Measurements from ENCODE around the gene GATA6. TPM values are rescaled to one million over a fixed set of nuclear protein-coding genes. Genes with fewer than 3 reads are reported as not detected.

The GATA6 gene
- total RNA-seq, 4 donors from 2014 or later = 0.34 to 1.2 (median 0.86) TPM

DNA sequence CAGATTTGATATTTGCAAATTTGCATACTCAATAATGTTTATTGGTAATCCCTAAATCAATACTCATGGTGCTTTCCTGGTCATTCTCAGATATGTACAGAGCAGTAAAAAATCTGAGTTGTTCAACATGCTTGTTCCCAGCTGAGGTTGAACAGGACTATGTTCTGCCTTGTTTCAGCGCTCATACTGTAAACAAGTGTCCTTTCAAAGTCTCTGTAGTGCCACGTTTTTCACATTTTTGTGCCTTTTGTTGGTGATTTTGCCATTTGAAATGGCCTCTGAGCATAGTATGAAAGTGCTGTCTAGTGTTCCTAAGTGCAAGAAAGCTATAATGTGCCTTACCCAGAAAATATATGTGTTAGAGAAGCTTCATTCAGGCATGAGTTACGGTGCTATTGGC, 16.0 kb upstream of the GATA6 start:
- no peak for DNase-seq
- Histone ChIP-seq H3K36me3 (no peaks in the 10 kb centered on the region), H3K27ac (no peak overlapping the region), H3K27me3 (peaks cover 0 to 15% (median 5%) of the 10 kb centered on the region in 3 donors), H3K4me3 (no peak overlapping the region), H3K4me1 (no peaks in the 10 kb centered on the region), H3K9me3 (no peaks in the 10 kb centered on the region)
- in situ Hi-C loops (cut with MboI; ENCODE audit: low sequenced_read_pairs in 4 of 4) = loop anchor here in 3 of 4 donors (25.0 kb wide), 4 partner anchors 91 to 409 kb away; no protein-coding TSS in a partner anchor
- intact Hi-C loops (cut with DNase I; ENCODE audit: low total_unique reads) = no loop called here
- no peak for ATAC-seq
- TF ChIP-seq, protein P1, sequence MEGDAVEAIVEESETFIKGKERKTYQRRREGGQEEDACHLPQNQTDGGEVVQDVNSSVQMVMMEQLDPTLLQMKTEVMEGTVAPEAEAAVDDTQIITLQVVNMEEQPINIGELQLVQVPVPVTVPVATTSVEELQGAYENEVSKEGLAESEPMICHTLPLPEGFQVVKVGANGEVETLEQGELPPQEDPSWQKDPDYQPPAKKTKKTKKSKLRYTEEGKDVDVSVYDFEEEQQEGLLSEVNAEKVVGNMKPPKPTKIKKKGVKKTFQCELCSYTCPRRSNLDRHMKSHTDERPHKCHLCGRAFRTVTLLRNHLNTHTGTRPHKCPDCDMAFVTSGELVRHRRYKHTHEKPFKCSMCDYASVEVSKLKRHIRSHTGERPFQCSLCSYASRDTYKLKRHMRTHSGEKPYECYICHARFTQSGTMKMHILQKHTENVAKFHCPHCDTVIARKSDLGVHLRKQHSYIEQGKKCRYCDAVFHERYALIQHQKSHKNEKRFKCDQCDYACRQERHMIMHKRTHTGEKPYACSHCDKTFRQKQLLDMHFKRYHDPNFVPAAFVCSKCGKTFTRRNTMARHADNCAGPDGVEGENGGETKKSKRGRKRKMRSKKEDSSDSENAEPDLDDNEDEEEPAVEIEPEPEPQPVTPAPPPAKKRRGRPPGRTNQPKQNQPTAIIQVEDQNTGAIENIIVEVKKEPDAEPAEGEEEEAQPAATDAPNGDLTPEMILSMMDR (IDR thresholded peaks at IDR 0.05 in 4 of 5, conservative IDR thresholded peaks at IDR 0.05 in 1 of 5) = no peak
- TF ChIP-seq POLR2A (IDR thresholded peaks at IDR 0.05) = no peak

DNA sequence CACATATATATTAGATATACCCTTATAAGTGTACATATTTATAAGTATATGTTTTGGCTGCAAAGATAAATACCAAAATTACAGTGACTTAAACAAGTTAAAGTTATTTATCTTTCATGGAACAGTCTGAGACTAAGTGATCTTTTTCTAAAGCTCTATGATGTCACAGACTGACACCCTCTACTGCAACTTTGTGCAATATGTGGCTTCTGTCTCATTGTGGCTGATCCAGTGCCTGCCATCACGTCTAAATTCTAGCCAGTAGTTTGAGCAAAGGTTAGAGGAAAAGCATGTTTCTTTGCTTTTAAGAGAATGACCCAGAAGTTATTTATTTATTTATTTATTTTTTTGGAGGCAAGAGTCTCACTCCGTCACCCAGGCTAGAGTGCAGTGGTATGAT, 13.8 kb upstream of the GATA6 start:
- Histone ChIP-seq H3K4me1 (no peaks in the 10 kb centered on the region), H3K27me3 (peaks cover 0 to 15% (median 8%) of the 10 kb centered on the region in 3 donors), H3K27ac (no peak overlapping the region), H3K36me3 (no peaks in the 10 kb centered on the region), H3K4me3 (no peak overlapping the region), H3K9me3 (no peaks in the 10 kb centered on the region)
- TF ChIP-seq, protein P1 (IDR thresholded peaks at IDR 0.05 in 4 of 5, conservative IDR thresholded peaks at IDR 0.05 in 1 of 5) = no peak
- no peak for TF ChIP-seq POLR2A (IDR thresholded peaks at IDR 0.05)
- no peak for ATAC-seq
- intact Hi-C loops (cut with DNase I; ENCODE audit: low total_unique reads) (no loop called here), in situ Hi-C loops (cut with MboI; ENCODE audit: low sequenced_read_pairs in 4 of 4) (loop anchor here in 3 of 4 donors (25.0 kb wide), 4 partner anchors 93 to 407 kb away; no protein-coding TSS in a partner anchor)
- no peak for DNase-seq

DNA sequence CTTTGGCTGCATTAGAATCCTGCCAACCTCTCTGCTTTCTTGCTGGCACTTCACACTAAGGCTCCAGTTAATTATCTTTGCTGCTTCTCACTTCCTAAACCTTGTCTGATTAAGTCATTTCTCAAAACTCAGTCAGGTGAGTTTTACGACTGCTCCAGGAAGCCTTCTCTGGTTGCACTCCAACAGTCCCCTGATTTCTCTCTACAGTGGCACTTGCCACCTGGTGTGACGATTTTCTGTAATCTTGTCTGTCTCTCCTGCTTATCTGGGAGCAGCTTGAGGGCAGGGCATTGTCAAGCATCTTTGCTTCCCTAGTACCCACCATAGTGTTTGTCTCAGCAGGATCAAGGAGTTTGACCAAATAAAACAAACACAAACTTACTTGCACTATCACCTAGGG, 10.4 kb upstream of the GATA6 start:
- H3K4me3 ChIP-seq = no peak overlapping the region
- intact Hi-C loops (cut with DNase I; ENCODE audit: low total_unique reads) = no loop called here
- no peaks in the 10 kb centered on the region for H3K36me3 ChIP-seq
- no peaks in the 10 kb centered on the region for H3K9me3 ChIP-seq
- TF ChIP-seq, protein P1 (IDR thresholded peaks at IDR 0.05 in 4 of 5, conservative IDR thresholded peaks at IDR 0.05 in 1 of 5) = no peak
- no peak for TF ChIP-seq POLR2A (IDR thresholded peaks at IDR 0.05)
- H3K27me3 ChIP-seq = peaks cover 16 to 34% (median 30%) of the 10 kb centered on the region in 3 donors
- ATAC-seq (no peak), DNase-seq (no peak)
- H3K27ac ChIP-seq = no peak overlapping the region
- no peaks in the 10 kb centered on the region for H3K4me1 ChIP-seq
- in situ Hi-C loops (cut with MboI; ENCODE audit: low sequenced_read_pairs in 4 of 4) = loop anchor here in 3 of 4 donors (25.0 kb wide), 4 partner anchors 97 to 403 kb away; no protein-coding TSS in a partner anchor

DNA sequence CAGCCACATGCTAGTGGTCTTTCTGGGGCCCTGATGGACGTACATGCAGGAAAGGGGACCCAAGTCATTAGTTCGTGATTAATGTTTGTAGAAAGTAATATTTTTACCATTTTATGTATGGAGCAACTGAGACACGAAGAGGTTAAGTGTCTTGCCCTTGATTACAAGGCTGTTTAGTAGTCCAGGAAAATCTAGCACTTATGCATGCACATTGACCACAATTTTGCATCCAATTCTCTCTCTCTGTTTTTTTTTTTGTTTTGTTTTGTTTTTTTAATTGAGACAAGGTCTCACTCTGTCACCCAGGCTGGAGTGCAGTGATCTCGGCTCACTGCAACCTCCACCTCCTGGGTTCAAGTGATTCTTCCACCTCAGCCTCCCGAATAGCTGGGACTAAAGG, 8.3 kb upstream of the GATA6 start:
- H3K4me1 ChIP-seq = no peaks in the 10 kb centered on the region
- no peak overlapping the region for H3K4me3 ChIP-seq
- peaks cover 35 to 50% (median 48%) of the 10 kb centered on the region in 3 donors for H3K27me3 ChIP-seq
- H3K9me3 ChIP-seq = no peaks in the 10 kb centered on the region
- ATAC-seq = no peak
- in situ Hi-C loops (cut with MboI; ENCODE audit: low sequenced_read_pairs in 4 of 4) (loop anchor here in 3 of 4 donors (25.0 kb wide), 4 partner anchors 99 to 401 kb away; no protein-coding TSS in a partner anchor), intact Hi-C loops (cut with DNase I; ENCODE audit: low total_unique reads) (no loop called here)
- no peak overlapping the region for H3K27ac ChIP-seq
- TF ChIP-seq, protein P1 (IDR thresholded peaks at IDR 0.05 in 4 of 5, conservative IDR thresholded peaks at IDR 0.05 in 1 of 5) = no peak
- no peak for TF ChIP-seq POLR2A (IDR thresholded peaks at IDR 0.05)
- H3K36me3 ChIP-seq = no peaks in the 10 kb centered on the region
- DNase-seq = no peak
